PC-3 (cell line): ENCODE measurements around the gene ABTB2.

Experiments
- CTCF ChIP-seq: fragments of 300-600 bp; sonication (generic); conservative IDR thresholded peaks from 2 replicates; pipeline ENCODE4 v1.5.1; 2017; ENCODE audit warnings: antibody characterized with exemption, low read depth, mild to moderate bottlenecking, low read length
- EZH2 ChIP-seq: fragments of 300-600 bp; sonication (generic); IDR thresholded peaks from one replicate; pipeline ENCODE4 v1.6.1; 2017; ENCODE audit warnings: antibody characterized with exemption, mild to moderate bottlenecking, low read length; ENCODE audit not compliant: unreplicated experiment
- EZH2phosphoT487 ChIP-seq: fragments of 300-600 bp; sonication (generic); IDR thresholded peaks from 2 replicates; pipeline ENCODE4 v1.6.1; 2018; ENCODE audit warnings: mild to moderate bottlenecking, antibody characterized with exemption, low read length, borderline replicate concordance

- TF ChIP-seq CTCF (no peak), EZH2phosphoT487 (no peak), EZH2 (no peak)
Observed at GRCh38 chr11:34343686-34344085, 14.1 kb downstream of the ABTB2 start.
